Liver (tissue), 9 donors: ENCODE measurements around the gene APOC1. TPM values are rescaled to one million over a fixed set of nuclear protein-coding genes. Genes with fewer than 3 reads are reported as not detected.

Source experiments
- DNase-seq: peaks from one replicate; pipeline ENCODE4 v3.0.0-alpha.2; 2017; ENCODE audit warnings: low spot score
- H3K27ac ChIP-seq, 2 donors: one replicate each; pipeline ENCODE4 v1.7.0; 2013; ENCODE audit warnings: inconsistent platforms in 2 of 2, low read length in 2 of 2, control low read depth in 1 of 2, low read depth in 1 of 2, mild to moderate bottlenecking in 1 of 2
- H3K27me3 ChIP-seq, 4 donors: one replicate each; pipeline versions ENCODE4 v1.6.1 to v1.7.0; 2013; ENCODE audit warnings: low read length in 3 of 4, inconsistent platforms in 1 of 4, mild to moderate bottlenecking in 1 of 4, moderate library complexity in 1 of 4; ENCODE audit not compliant: control insufficient read depth in 4 of 4, insufficient read depth in 4 of 4
- H3K36me3 ChIP-seq, 4 donors: one replicate each; pipeline versions ENCODE4 v1.6.1 to v1.7.0; 2013; ENCODE audit warnings: low read length in 3 of 4, mild to moderate bottlenecking in 3 of 4, low read depth in 1 of 4, moderate library complexity in 1 of 4; ENCODE audit not compliant: control insufficient read depth in 4 of 4, insufficient read depth in 3 of 4
- H3K4me1 ChIP-seq, 4 donors: one replicate each; pipeline versions ENCODE4 v1.6.1 to v1.7.0; 2013; ENCODE audit warnings: low read length in 3 of 4, mild to moderate bottlenecking in 3 of 4, moderate library complexity in 1 of 4; ENCODE audit not compliant: control insufficient read depth in 4 of 4, insufficient read depth in 4 of 4
- H3K4me3 ChIP-seq, 3 donors: one replicate each; pipeline versions ENCODE4 v1.6.1 to v1.7.0; 2013; ENCODE audit warnings: low read length in 3 of 3, control low read depth in 1 of 3, low read depth in 1 of 3, mild to moderate bottlenecking in 1 of 3
- H3K9ac ChIP-seq, 2 donors: one replicate each; pipeline ENCODE4 v1.7.0; 2013; ENCODE audit warnings: low read length in 2 of 2, mild to moderate bottlenecking in 2 of 2, moderate library complexity in 2 of 2, control low read depth in 1 of 2, low read depth in 1 of 2
- H3K9me3 ChIP-seq, 4 donors: one replicate each; pipeline versions ENCODE4 v1.6.1 to v1.7.0; 2013; ENCODE audit warnings: low read length in 3 of 4; ENCODE audit not compliant: control insufficient read depth in 4 of 4
- ATF3 ChIP-seq: IDR thresholded peaks from 2 replicates; pipeline ENCODE4 v1.6.1; 2016; ENCODE audit warnings: antibody characterized with exemption
- CTCF ChIP-seq: fragments of 150-350 bp; IDR thresholded peaks from 2 replicates; pipeline ENCODE4 v1.5.1; 2017; ENCODE audit warnings: improper control_type of control experiment, low read depth, low read length; ENCODE audit not compliant: missing input control
- EGR1 ChIP-seq, 2 donors: IDR thresholded peaks; 2 replicates each; pipeline ENCODE4 v1.6.1; 2016 to 2018; ENCODE audit warnings: antibody characterized with exemption in 2 of 2, low read depth in 2 of 2
- FOXA1 ChIP-seq: IDR thresholded peaks from 2 replicates; pipeline ENCODE4 v1.6.1; 2016; ENCODE audit warnings: antibody characterized with exemption
- FOXA2 ChIP-seq: IDR thresholded peaks from 2 replicates; pipeline ENCODE4 v1.6.1; 2016; ENCODE audit warnings: antibody characterized with exemption
- GABPA ChIP-seq, 2 donors: IDR thresholded peaks in 1 of 2; conservative IDR thresholded peaks in 1 of 2; 2 replicates each; pipeline ENCODE4 v1.6.1; 2016; ENCODE audit warnings: antibody characterized with exemption in 2 of 2, mild to moderate bottlenecking in 1 of 2, moderate library complexity in 1 of 2
- HNF4A ChIP-seq, 2 donors: conservative IDR thresholded peaks; 2 replicates each; pipeline ENCODE4 v1.6.1; 2016; ENCODE audit warnings: antibody characterized with exemption in 2 of 2, mild to moderate bottlenecking in 2 of 2
- HNF4G ChIP-seq: IDR thresholded peaks from 2 replicates; pipeline ENCODE4 v1.6.1; 2016; ENCODE audit warnings: antibody characterized with exemption
- JUND ChIP-seq, 2 donors: IDR thresholded peaks; 2 replicates each; pipeline ENCODE4 v1.6.1; 2016; ENCODE audit warnings: antibody characterized with exemption in 2 of 2
- MAX ChIP-seq: IDR thresholded peaks from 2 replicates; pipeline ENCODE4 v1.6.1; 2016; ENCODE audit warnings: antibody characterized with exemption
- NR2F2 ChIP-seq: IDR thresholded peaks from 2 replicates; pipeline ENCODE4 v1.6.1; 2016; ENCODE audit warnings: antibody characterized with exemption
- RAD21 ChIP-seq, 2 donors: IDR thresholded peaks; 2 replicates each; pipeline ENCODE4 v1.6.1; 2016; ENCODE audit warnings: antibody characterized with exemption in 2 of 2, mild to moderate bottlenecking in 2 of 2
- REST ChIP-seq: IDR thresholded peaks from 2 replicates; pipeline ENCODE4 v1.6.1; 2016; ENCODE audit warnings: antibody characterized with exemption, mild to moderate bottlenecking
- RXRA ChIP-seq, 2 donors: IDR thresholded peaks; 2 replicates each; pipeline ENCODE4 v1.6.1; 2017 to 2018; ENCODE audit warnings: antibody characterized with exemption in 2 of 2, mild to moderate bottlenecking in 1 of 2
- SP1 ChIP-seq: IDR thresholded peaks from 2 replicates; pipeline ENCODE4 v1.6.1; 2018; ENCODE audit warnings: antibody characterized with exemption, mild to moderate bottlenecking
- TAF1 ChIP-seq: conservative IDR thresholded peaks from 2 replicates; pipeline ENCODE4 v1.6.1; 2016; ENCODE audit warnings: antibody characterized with exemption, mild to moderate bottlenecking
- YY1 ChIP-seq: IDR thresholded peaks from 2 replicates; pipeline ENCODE4 v1.6.1; 2016; ENCODE audit warnings: antibody characterized with exemption, mild to moderate bottlenecking
- ZBTB33 ChIP-seq: IDR thresholded peaks from 2 replicates; pipeline ENCODE4 v1.6.1; 2016; ENCODE audit warnings: antibody characterized with exemption
- WGBS: extraction: QIAGEN DNeasy Blood & Tissue Kit; methylation state at CpG from one replicate; pipeline ENCODE4 v1.1.7; 2013; 5-methylcytosine and 5-hydroxymethylcytosine counted together
- polyA plus RNA-seq, 2 donors: library from polyadenylated mRNA; stranded (reverse) in 1 of 2; unstranded in 1 of 2; fragments of 200-250 nt in 1 of 2; fragments of >200 nt in 1 of 2; fragmentation: Nextera tagmentation in 1 of 2; extraction: Ambion mirVana in 1 of 2; gene quantifications; one replicate each; pipeline versions ENCODE4 v1.2.1 to v1.2.3, GENCODE V29; 2013 to 2015
- total RNA-seq, 2 donors: library from RNA; depleted of rRNA; stranded (reverse); fragments of >200 nt; gene quantifications; one replicate each; pipeline ENCODE4 v1.2.3, GENCODE V29; 2014
- donor health status: healthy.
- donor health status: healthy.
- donor health status: healthy.
- donor health status: healthy.
- donor health status: healthy.

The APOC1 gene
- total and polyA plus RNA-seq, 4 donors: 612 to 10,095 (median 2,966) TPM

GRCh38 chr19:44942067-44942571, 27.7 kb downstream of the APOC1 start, which contains the start of gene APOC4:
Gene APOC4, plus strand, starts transcription at chr19:44942237. Its CDS starts 41 bp downstream, at chr19:44942278.
- Histone ChIP-seq H3K36me3 (no peaks in the 10 kb centered on the region), H3K4me3 (peak within 1 kb of the TSS; percentile 60 to 82 (median 66)), H3K27me3 (no peaks in the 10 kb centered on the region), H3K27ac (peak within 1 kb of the TSS; percentile 91 to 93), H3K9me3 (no peaks in the 10 kb centered on the region), H3K4me1 (peaks cover 0 to 36% (median 13%) of the 10 kb centered on the region in 4 donors), H3K9ac (peak within 1 kb of the TSS; percentile 63 to 75)
- no peak for DNase-seq
- TF ChIP-seq REST (no peak), CTCF (no peak), TAF1 (peak; percentile 75), YY1 (peak; percentile 61), ZBTB33 (peak; percentile 65), FOXA1 (peak; percentile 9), MAX (peak; percentile 32), SP1 (peak; percentile 71), RXRA (IDR thresholded peaks at IDR 0.05) (peak; percentile 95), HNF4G (no peak), HNF4A (conservative IDR thresholded peaks at IDR 0.05) (peak; percentile 48 to 68), GABPA (IDR thresholded peaks at IDR 0.05 in 1 of 2, conservative IDR thresholded peaks at IDR 0.05 in 1 of 2) (no peak), EGR1 (IDR thresholded peaks at IDR 0.05; ENCODE audit: low read depth in 2 of 2) (peak; percentile 36 to 74), NR2F2 (no peak), FOXA2 (no peak), RAD21 (IDR thresholded peaks at IDR 0.05) (peak in 1 of 2 donors; percentile 56), JUND (IDR thresholded peaks at IDR 0.05) (peak; percentile 17 to 41), ATF3 (no peak)
- 42% methylated on average over 14 of the region's 14 CpGs for WGBS
